PC-3 (cell line): ENCODE results near the gene KRT5.

Experiments used
- EZH2phosphoT487 ChIP-seq: fragments of 300-600 bp; sonication (generic); IDR thresholded peaks from 2 replicates; pipeline ENCODE4 v1.6.1; 2018; ENCODE audit warnings: mild to moderate bottlenecking, antibody characterized with exemption, low read length, borderline replicate concordance
- TF ChIP-seq, protein P1 (sequence below): fragments of 300-600 bp; sonication (generic); conservative IDR thresholded peaks from 2 replicates; pipeline ENCODE4 v1.5.1; 2017; ENCODE audit warnings: antibody characterized with exemption, low read depth, mild to moderate bottlenecking, low read length

- TF ChIP-seq, protein P1, sequence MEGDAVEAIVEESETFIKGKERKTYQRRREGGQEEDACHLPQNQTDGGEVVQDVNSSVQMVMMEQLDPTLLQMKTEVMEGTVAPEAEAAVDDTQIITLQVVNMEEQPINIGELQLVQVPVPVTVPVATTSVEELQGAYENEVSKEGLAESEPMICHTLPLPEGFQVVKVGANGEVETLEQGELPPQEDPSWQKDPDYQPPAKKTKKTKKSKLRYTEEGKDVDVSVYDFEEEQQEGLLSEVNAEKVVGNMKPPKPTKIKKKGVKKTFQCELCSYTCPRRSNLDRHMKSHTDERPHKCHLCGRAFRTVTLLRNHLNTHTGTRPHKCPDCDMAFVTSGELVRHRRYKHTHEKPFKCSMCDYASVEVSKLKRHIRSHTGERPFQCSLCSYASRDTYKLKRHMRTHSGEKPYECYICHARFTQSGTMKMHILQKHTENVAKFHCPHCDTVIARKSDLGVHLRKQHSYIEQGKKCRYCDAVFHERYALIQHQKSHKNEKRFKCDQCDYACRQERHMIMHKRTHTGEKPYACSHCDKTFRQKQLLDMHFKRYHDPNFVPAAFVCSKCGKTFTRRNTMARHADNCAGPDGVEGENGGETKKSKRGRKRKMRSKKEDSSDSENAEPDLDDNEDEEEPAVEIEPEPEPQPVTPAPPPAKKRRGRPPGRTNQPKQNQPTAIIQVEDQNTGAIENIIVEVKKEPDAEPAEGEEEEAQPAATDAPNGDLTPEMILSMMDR = no peak
- no peak for TF ChIP-seq EZH2phosphoT487
Measured at GRCh38 chr12:52559979-52560378, 39.8 kb upstream of the KRT5 start.
